ENCODE results near the gene EYA2.
"Not testable (repeated sequence)": the region's sequence is repeated elsewhere in the genome, so short reads cannot be mapped to it uniquely, and the experiment has no call there.

EYA2 gene

DNA sequence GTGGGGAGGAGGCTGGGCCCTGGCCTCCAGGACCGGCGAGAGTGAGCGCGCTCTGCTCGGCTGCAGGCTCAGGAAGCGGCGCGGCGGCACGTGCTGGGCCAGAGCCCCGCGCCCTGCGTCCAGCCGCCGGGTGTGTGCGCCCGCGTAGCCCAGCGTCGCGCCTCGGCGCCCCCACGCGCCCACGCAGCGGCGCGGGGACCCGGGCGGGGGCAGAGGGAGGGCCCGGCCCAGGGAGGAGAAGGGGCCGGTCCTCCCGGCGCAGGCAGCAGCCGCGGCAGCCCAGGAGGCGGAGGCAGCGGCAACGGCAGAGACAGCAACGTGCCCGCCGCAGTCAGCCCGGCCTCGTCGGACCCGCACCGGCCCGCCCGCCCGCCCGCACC is at the start of gene EYA2:
Gene EYA2, plus strand, starts transcription at position 265 of the 380 bp plus-strand sequence. CDS start 95,168 bp downstream, outside the sequence.
- no peak for DNase-seq (ENCODE audit: low read depth, low spot score)
- peak within 1 kb of the TSS; percentile 15 for H3K27ac ChIP-seq

DNA sequence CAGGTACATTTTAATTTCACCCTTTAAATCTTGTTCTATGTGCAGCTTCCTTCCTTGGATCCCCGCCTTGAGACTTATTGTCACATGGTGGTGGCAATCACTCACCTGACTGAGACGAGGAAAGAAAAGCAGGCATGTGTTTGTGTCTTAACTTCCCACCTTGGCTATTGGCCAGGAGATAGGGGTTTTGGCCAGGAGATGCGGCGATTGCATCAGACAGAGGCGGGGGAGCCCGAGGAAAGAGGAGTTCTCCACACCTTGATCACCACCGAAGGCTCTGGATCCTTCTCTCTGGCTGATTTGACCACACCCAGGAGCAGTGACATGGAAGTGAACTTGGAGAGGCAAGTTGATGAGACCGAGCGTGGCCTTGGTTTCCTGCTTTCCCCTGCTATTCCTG is 49.7 kb upstream of the EYA2 start:
- H3K27ac ChIP-seq: no peak overlapping the region
- no peak for DNase-seq (ENCODE audit: low read depth, low spot score)

GRCh38 chr20:46849269-46849668 is 45.4 kb upstream of the EYA2 start:
- DNase-seq (ENCODE audit: low read depth, low spot score): no peak
- H3K27ac ChIP-seq: no peak overlapping the region

DNA sequence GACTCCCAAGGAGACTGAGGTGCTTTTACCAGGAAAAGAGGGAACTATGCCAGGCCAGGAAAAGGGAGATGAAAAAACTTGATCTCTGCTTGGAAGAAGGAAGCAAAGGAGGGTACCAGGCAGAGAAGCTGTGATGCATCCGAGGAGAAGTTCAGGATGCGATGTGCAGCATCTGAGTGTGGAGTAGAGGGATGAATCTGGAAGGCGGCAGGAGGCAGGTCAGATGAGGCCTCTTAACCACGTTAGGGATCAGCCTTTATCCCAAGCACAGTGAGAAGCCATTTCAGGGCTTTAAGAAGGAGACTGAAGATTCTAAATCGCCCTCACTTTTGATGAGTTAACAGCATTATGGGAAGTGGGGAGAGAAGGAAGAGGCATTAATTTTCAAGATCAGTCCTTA is 44.9 kb upstream of the EYA2 start:
- DNase-seq (ENCODE audit: low read depth, low spot score): no peak
- no peak overlapping the region for H3K27ac ChIP-seq

GRCh38 chr20:46850416-46850815 is 44.2 kb upstream of the EYA2 start:
- DNase-seq (ENCODE audit: low read depth, low spot score): no peak
- no peak overlapping the region for H3K27ac ChIP-seq

- no peak for DNase-seq (ENCODE audit: low read depth, low spot score)
- no peak overlapping the region for H3K27ac ChIP-seq
Observed at GRCh38 chr20:46850896-46851295, 43.7 kb upstream of the EYA2 start.

DNA sequence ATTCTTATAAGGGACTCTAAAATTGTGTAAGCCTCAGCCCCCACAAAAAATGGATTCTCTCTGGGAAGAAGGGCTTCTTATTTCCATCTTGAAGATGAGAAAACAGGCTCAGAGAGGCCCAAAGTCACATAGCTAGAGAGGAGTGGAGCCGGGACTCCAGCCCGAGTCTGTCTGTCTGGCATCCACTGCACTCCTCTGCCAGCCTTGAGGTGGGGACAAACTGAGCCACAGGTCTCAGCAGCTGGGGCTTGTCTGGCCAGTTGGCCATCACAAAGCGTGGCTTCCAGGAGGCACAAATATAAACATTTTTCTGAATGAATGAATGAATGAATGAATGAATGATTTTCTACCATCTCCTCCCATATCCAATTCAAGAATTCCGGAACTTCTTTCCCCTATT is 42.9 kb upstream of the EYA2 start:
- H3K27ac ChIP-seq: no peak overlapping the region
- no peak for DNase-seq (ENCODE audit: low read depth, low spot score)

GRCh38 chr20:46852313-46852712 is 42.3 kb upstream of the EYA2 start:
- no peak overlapping the region for H3K27ac ChIP-seq
- no peak for DNase-seq (ENCODE audit: low read depth, low spot score)

DNA sequence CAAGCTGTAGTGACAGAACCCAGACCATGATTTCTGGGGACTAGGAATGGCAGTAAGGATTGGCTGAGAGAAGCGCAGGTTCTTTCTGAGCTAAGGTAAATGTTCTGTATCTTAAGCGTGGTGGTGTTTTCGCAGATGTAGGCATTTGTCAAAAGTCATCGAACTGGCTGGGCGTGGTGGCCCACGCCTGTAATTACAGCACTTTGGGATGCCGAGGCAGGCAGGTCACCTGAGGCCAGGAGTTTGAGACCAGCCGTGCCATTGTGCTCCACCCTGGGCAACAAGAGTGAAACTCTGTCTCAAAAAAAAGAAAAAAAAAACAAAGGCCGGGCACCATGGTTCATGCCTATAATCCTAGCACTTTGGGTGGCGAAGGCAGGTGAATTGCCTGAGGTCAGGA is 40.7 kb upstream of the EYA2 start:
- H3K27ac ChIP-seq: no peak overlapping the region
- DNase-seq (ENCODE audit: low read depth, low spot score): no peak

GRCh38 chr20:46857061-46857831 is 37.4 kb upstream of the EYA2 start:
- DNase-seq (ENCODE audit: low read depth, low spot score): no peak
- H3K27ac ChIP-seq: no peak overlapping the region

DNA sequence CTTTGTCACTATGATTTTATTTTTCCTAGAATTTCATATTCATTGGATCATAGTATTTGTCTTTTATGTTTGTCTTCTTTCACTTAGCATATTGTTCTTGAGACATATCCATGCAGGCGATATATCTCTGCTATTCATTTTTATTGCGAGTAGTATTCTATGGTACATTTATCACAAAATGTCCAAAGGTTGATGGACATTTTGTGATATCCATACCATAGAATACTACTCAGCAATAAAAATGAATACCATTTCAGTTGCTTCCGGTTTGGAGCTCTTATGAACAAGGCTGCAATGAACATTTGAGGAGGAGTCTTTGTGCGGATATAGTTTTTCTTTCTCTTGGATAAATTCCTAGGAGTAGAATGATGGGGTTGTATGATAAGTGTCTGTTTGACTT is 28.8 kb upstream of the EYA2 start:
- H3K27ac ChIP-seq: no peak overlapping the region
- no peak for DNase-seq (ENCODE audit: low read depth, low spot score)

- no peak overlapping the region for H3K27ac ChIP-seq
- DNase-seq (ENCODE audit: low read depth, low spot score): no peak
Observed at GRCh38 chr20:46870041-46870440, 24.6 kb upstream of the EYA2 start.

GRCh38 chr20:46872328-46873211 is 22.1 kb upstream of the EYA2 start:
- H3K27ac ChIP-seq: no peak overlapping the region
- DNase-seq (ENCODE audit: low read depth, low spot score): no peak

- no peak overlapping the region for H3K27ac ChIP-seq
- no peak for DNase-seq (ENCODE audit: low read depth, low spot score)
Observed at GRCh38 chr20:46875059-46875458, 19.6 kb upstream of the EYA2 start.

DNA sequence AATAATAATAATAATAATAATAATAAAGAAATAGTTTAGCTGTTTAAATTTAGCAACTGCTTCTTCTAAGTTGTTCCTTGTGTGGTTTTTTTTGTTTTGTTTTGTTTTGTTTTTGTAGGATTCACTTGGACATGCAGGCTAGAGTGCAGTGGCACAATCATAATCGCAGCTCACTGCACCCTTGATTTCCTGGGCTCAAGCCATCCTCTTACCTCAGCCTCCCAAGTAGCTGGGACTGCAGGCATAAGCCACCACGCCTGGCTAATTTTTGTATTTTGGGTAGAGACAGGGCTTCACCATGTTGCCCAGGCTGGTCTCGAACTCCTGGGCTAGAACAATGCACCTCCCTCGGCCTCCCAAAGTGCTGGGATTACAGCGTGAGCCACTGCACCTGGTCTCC is 15.3 kb upstream of the EYA2 start:
- H3K27ac ChIP-seq: no peak overlapping the region
- DNase-seq (ENCODE audit: low read depth, low spot score): no peak

DNA sequence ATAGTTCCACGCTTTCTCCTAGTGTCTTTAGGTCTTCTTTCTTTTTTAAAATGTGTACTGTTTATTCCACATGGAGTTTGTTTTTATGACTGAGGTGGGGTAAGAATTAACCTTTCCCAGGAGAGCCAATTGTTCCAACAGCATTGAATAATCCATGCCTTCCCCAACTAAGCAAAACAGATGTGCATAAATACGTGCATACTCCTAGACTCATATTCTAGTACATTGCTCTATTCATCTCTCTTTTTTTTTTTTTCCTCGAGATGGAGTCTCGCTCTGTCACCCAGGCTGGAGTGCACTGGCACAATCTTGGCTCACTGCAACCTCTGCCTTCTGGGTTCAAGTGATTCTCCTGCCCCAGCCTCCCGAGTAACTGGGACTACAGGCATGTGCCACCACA is 14.7 kb upstream of the EYA2 start:
- not testable (repeated sequence) for DNase-seq (ENCODE audit: low read depth, low spot score); H3K27ac ChIP-seq

DNA sequence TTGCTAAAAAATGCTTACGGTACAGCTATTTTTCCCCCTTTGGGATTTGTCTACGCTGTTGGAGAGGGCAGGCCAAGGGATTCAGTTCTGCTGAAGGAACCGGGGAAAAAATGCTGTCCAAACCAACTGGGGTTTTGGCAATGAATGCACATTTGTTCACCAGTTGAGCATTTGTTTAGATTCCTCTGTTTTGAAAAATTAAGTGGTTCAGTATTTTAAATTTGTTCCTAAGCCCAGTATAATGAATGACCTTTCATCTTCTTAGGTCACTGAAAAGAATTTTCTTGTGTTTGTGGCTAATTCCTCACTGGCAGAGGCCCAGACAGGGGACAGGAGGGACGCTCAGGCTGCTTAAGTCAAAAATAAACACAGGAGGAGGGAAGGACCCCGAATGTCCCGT is 10.8 kb upstream of the EYA2 start:
- DNase-seq (ENCODE audit: low read depth, low spot score): no peak
- no peak overlapping the region for H3K27ac ChIP-seq

GRCh38 chr20:46890682-46891081 is 4.0 kb upstream of the EYA2 start:
- no peak overlapping the region for H3K27ac ChIP-seq
- DNase-seq (ENCODE audit: low read depth, low spot score): no peak

DNA sequence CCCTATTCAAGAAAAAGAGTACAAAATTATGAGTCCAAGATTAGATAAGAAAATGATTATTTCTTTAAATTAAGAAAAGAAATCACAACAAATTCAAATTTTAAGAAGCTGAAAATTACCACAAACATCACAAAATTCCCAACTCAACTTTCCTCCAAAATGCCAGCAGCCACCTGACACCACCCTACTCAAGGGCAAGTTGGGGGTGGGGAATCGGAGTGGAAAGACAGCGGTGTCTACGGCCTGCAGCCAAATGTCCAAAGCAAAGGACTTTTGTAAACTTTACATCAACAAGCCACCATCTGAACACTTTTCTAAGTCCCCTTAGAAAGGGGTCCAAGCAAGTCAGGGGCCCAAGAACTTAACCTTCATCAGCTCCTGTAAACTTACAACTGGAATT is 1.6 kb upstream of the EYA2 start:
- DNase-seq (ENCODE audit: low read depth, low spot score): no peak
- H3K27ac ChIP-seq: no peak overlapping the region

DNA sequence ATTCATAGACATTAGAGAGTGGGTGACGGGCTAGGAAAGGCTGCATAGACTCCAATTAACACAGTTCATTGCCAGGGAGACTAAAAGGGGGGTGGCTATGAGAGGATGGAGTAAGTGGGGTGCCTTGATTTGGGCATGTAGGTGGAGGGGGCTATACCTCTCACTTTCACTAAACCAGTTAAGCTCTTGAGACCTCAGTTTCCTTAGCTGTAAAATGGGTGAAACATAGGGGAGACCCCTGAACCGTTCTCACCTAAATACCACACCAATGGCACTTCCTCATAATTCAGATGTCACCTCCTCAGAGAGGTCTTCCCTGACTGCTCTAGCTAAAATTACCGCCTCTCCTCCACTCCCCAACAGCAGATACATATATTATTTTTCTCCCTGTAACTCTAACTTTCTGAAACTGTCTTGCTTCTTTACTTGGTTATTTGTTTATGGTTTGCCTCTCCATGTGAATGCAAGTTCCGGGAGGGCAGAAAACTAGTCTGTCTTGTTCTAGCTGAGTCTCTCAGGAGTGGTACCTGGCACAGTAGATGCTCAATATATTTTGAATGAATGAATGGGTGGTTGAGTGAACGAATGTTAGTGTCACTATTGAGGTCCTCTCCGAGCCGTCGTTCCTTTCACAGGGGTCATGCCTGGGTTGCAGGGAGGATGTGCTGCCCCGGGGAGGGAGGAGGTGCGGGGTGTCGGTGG is 615 bp upstream of the EYA2 start:
- peak; percentile 16 for DNase-seq (ENCODE audit: low read depth, low spot score)
- no peak overlapping the region for H3K27ac ChIP-seq
